WTC11 (cell line): ENCODE results near the gene EPDR1.

Source experiments
- CTCF ChIP-seq: fragments of 200-600 bp; IDR thresholded peaks from 2 replicates; pipeline ENCODE4 v1.8.0; 2022; ENCODE audit warnings: antibody characterized with exemption
- IRF2 ChIP-seq: sonication (generic); formaldehyde crosslinking; IDR thresholded peaks from 2 replicates; pipeline ENCODE4 v1.8.0; 2022; ENCODE audit warnings: low read depth, missing genetic modification reagents, borderline replicate concordance

GRCh38 chr7:37944737-37945054, 24.3 kb downstream of the EPDR1 start:
- TF ChIP-seq IRF2 (CRISPR knock-in tag) (no peak), CTCF (no peak)
